ENCODE measurements around the gene NPPA.

DNA sequence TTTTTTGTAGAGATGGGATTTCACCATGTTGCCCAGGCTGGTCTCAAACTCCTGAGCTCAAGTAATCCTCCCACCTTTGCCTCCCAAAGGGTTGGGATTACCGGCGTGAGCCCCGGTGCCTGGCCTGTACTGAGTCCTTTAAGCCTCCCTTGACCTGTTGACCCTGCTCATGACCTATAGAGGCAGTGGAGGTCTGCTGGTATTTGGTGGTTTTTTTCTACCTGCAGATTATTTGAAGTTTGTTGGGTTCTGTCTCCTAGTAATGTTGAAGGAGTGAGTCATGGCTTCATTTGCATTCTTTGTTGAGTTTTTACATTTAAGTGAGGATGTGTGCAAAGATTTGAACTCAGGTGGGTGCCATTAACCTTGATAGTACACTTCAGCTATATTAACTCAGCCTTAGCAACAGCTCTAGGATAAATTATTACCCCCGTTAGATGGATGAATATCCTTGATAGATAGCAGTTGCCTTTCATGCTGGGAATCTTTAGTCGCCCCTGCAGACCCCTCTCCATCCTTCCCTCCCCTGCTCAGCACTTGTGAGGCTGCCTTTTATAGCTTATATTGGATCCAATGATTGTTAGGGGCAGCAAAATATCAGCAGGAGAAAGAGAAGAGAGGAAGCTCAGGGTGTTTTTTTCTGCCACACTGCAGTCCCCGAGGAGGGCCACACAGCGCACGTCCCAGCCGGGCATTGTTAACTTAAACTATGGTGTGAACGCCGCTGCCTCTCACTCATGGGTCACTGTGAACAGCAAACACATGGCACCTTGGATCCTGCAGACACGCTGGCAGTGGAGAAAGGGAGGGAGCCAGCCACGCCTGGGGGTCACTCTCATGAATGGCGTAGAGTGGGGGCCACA, 26.0 kb upstream of the NPPA start:
- TF ChIP-seq EZH2phosphoT487 (IDR thresholded peaks at IDR 0.05) (no peak), EZH2 (IDR thresholded peaks at IDR 0.05) (no peak)
- TF ChIP-seq, protein P1, sequence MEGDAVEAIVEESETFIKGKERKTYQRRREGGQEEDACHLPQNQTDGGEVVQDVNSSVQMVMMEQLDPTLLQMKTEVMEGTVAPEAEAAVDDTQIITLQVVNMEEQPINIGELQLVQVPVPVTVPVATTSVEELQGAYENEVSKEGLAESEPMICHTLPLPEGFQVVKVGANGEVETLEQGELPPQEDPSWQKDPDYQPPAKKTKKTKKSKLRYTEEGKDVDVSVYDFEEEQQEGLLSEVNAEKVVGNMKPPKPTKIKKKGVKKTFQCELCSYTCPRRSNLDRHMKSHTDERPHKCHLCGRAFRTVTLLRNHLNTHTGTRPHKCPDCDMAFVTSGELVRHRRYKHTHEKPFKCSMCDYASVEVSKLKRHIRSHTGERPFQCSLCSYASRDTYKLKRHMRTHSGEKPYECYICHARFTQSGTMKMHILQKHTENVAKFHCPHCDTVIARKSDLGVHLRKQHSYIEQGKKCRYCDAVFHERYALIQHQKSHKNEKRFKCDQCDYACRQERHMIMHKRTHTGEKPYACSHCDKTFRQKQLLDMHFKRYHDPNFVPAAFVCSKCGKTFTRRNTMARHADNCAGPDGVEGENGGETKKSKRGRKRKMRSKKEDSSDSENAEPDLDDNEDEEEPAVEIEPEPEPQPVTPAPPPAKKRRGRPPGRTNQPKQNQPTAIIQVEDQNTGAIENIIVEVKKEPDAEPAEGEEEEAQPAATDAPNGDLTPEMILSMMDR (IDR thresholded peaks at IDR 0.05): no peak
